MM.1S (cell line): ENCODE measurements around the gene SLC37A2.

Experiments
- DNase-seq: peaks from one replicate; pipeline ENCODE4 v3.0.0-alpha.2; 2015
- H2AFZ ChIP-seq: fragments of 300-600 bp; sonication (generic); 2 replicates; pipeline ENCODE4 v1.6.0; 2016; ENCODE audit warnings: antibody characterized with exemption, low read length
- H3F3A ChIP-seq: fragments of 300-600 bp; sonication (generic); 2 replicates; pipeline ENCODE4 v1.6.1; 2016; ENCODE audit warnings: mild to moderate bottlenecking, antibody characterized with exemption, low read length, moderate library complexity, mixed read lengths; ENCODE audit not compliant: insufficient read depth
- H3K27ac ChIP-seq: fragments of 300-600 bp; sonication (generic); 2 replicates; pipeline ENCODE4 v1.5.1; 2016; ENCODE audit warnings: mild to moderate bottlenecking, low read length
- H3K27me3 ChIP-seq: fragments of 300-600 bp; sonication (generic); replicated peaks from 2 replicates; pipeline ENCODE4 v1.6.0; 2016; ENCODE audit warnings: low read length; ENCODE audit not compliant: insufficient read depth
- H3K36me3 ChIP-seq: fragments of 300-600 bp; sonication (generic); replicated peaks from 2 replicates; pipeline ENCODE4 v1.6.1; 2016; ENCODE audit warnings: mild to moderate bottlenecking, low read length, mixed read lengths; ENCODE audit not compliant: insufficient read depth
- H3K4me1 ChIP-seq: fragments of 300-600 bp; sonication (generic); 2 replicates; pipeline ENCODE4 v1.6.1; 2016; ENCODE audit warnings: low read length, mixed read lengths
- H3K4me2 ChIP-seq: fragments of 300-600 bp; sonication (generic); 2 replicates; pipeline ENCODE4 v1.6.0; 2016; ENCODE audit warnings: low read depth, low read length
- H3K4me3 ChIP-seq: fragments of 300-600 bp; sonication (generic); 2 replicates; pipeline ENCODE4 v1.5.1; 2016; ENCODE audit warnings: low read length, mixed read lengths
- H3K79me2 ChIP-seq: fragments of 300-600 bp; sonication (generic); 2 replicates; pipeline ENCODE4 v1.6.1; 2016; ENCODE audit warnings: mixed run types, low read length, mixed read lengths
- H3K9ac ChIP-seq: fragments of 300-600 bp; sonication (generic); 2 replicates; pipeline ENCODE4 v1.6.1; 2016; ENCODE audit warnings: low read length, mixed read lengths
- H3K9me2 ChIP-seq: fragments of 300-600 bp; sonication (generic); replicated peaks from 2 replicates; pipeline ENCODE4 v1.6.1; 2016; ENCODE audit warnings: mild to moderate bottlenecking, low read length, mixed read lengths; ENCODE audit not compliant: insufficient read depth
- H3K9me3 ChIP-seq: fragments of 300-600 bp; sonication (generic); replicated peaks from 2 replicates; pipeline ENCODE4 v1.6.1; 2016; ENCODE audit warnings: mild to moderate bottlenecking, low read length, mixed read lengths; ENCODE audit not compliant: insufficient read depth
- H4K20me1 ChIP-seq: fragments of 300-600 bp; sonication (generic); 2 replicates; pipeline ENCODE4 v1.6.1; 2016; ENCODE audit warnings: mild to moderate bottlenecking, low read length, moderate library complexity, mixed read lengths; ENCODE audit not compliant: insufficient read depth
- CTCF ChIP-seq: fragments of 300-600 bp; sonication (generic); IDR thresholded peaks from 2 replicates; pipeline ENCODE4 v1.5.1; 2016; ENCODE audit warnings: antibody characterized with exemption, low read length, mixed read lengths
- EZH2 ChIP-seq: fragments of 300-600 bp; sonication (generic); optimal IDR thresholded peaks from 2 replicates; pipeline ENCODE3; 2017; ENCODE audit warnings: low read depth, mild to moderate bottlenecking, antibody characterized with exemption, low read length, mixed read lengths
- EZH2phosphoT487 ChIP-seq: fragments of 300-600 bp; sonication (generic); IDR thresholded peaks from 2 replicates; pipeline ENCODE4 v1.6.1; 2018; ENCODE audit warnings: antibody characterized with exemption, low read length

SLC37A2 gene

GRCh38 chr11:125062931-125063428, at the start of gene SLC37A2:
Gene SLC37A2 (plus strand): TSS chr11:125063305. CDS start chr11:125063368, 63 bp downstream.
- TF ChIP-seq CTCF (peak; percentile 16; the same call in 1 of the 2 replicates), EZH2phosphoT487 (no peak)
- H3K79me2 ChIP-seq: no peaks in the 10 kb centered on the region
- H4K20me1 ChIP-seq: no peaks in the 10 kb centered on the region
- H3K4me1 ChIP-seq: no peaks in the 10 kb centered on the region
- DNase-seq: peak; percentile 78
- H3K27ac ChIP-seq: peak within 1 kb of the TSS; percentile 11; the same call in 1 of the 2 replicates
- peak within 1 kb of the TSS; percentile 73 for H2AFZ ChIP-seq
- H3K9me2 ChIP-seq: no peaks in the 10 kb centered on the region
- H3K27me3 ChIP-seq: no peaks in the 10 kb centered on the region
- H3K36me3 ChIP-seq: no peaks in the 10 kb centered on the region
- H3K9ac ChIP-seq: peak within 1 kb of the TSS; percentile 57
- 0 out of 2 replicates have a peak, but pooled peaks cover 3% of the 10 kb centered on the region for H3F3A ChIP-seq
- H3K9me3 ChIP-seq: no peaks in the 10 kb centered on the region
- peak within 1 kb of the TSS; percentile 65 for H3K4me3 ChIP-seq
- peak within 1 kb of the TSS; percentile 89; the same call in 1 of the 2 replicates for H3K4me2 ChIP-seq

GRCh38 chr11:125016413-125016812, 46.7 kb upstream of the SLC37A2 start:
- Histone ChIP-seq H4K20me1 (no peaks in the 10 kb centered on the region), H3F3A (no peaks in the 10 kb centered on the region), H3K4me2 (no peak overlapping the region), H3K27ac (no peak overlapping the region), H3K27me3 (no peaks in the 10 kb centered on the region), H3K9me2 (no peaks in the 10 kb centered on the region), H3K9me3 (no peaks in the 10 kb centered on the region), H3K36me3 (no peaks in the 10 kb centered on the region; the same call in 1 of the 2 replicates), H2AFZ (no peak overlapping the region), H3K4me3 (no peak overlapping the region), H3K79me2 (no peaks in the 10 kb centered on the region), H3K4me1 (no peaks in the 10 kb centered on the region), H3K9ac (no peak overlapping the region)
- TF ChIP-seq CTCF (no peak), EZH2 (no peak)
- DNase-seq: no peak

DNA sequence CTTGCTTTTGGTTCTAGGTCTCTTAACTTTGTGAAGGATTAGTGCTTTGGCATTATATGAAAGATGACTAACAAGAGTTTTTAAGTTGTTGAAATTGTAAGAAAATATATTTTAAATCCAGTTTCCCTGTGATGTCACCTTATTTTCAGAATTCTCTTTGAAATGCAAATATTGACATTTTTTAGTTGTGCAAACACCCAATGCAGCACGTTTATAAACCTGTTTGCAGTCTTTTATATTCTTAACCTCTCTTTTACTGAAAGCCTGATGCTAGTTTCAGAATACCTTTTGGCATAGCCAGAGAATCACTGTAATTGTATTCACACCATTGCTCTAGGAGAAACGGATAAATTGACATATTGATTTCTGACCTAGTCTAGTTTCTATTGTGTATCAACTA, 42.8 kb upstream of the SLC37A2 start:
- H3K27ac ChIP-seq: no peak overlapping the region
- no peak for TF ChIP-seq EZH2phosphoT487
- TF ChIP-seq CTCF: no peak
- no peak for TF ChIP-seq EZH2

More for the DNA sequence above, 42.8 kb upstream of the SLC37A2 start:
- Histone ChIP-seq H2AFZ (no peak overlapping the region), H3K9me3 (no peaks in the 10 kb centered on the region), H3K79me2 (no peaks in the 10 kb centered on the region), H3K9ac (no peak overlapping the region), H4K20me1 (no peaks in the 10 kb centered on the region), H3K36me3 (no peaks in the 10 kb centered on the region), H3K4me1 (no peaks in the 10 kb centered on the region), H3K4me3 (no peak overlapping the region), H3K9me2 (no peaks in the 10 kb centered on the region), H3K27me3 (no peaks in the 10 kb centered on the region), H3K4me2 (no peak overlapping the region), H3F3A (no peaks in the 10 kb centered on the region; the same call in 1 of the 2 replicates)
- no peak for DNase-seq
